ENCODE data around the gene FAM133A.

The FAM133A gene

GRCh38 chrX:93673869-93674271 is at the start of gene FAM133A:
FAM133A (plus strand) TSS chrX:93674206; CDS start chrX:93709420, 35,214 bp downstream.
- DNase-seq (ENCODE audit: low spot score): peak; percentile 60

- no peak for DNase-seq (ENCODE audit: low spot score)
Observed at GRCh38 chrX:93637591-93637990, 36.4 kb upstream of the FAM133A start.

DNA sequence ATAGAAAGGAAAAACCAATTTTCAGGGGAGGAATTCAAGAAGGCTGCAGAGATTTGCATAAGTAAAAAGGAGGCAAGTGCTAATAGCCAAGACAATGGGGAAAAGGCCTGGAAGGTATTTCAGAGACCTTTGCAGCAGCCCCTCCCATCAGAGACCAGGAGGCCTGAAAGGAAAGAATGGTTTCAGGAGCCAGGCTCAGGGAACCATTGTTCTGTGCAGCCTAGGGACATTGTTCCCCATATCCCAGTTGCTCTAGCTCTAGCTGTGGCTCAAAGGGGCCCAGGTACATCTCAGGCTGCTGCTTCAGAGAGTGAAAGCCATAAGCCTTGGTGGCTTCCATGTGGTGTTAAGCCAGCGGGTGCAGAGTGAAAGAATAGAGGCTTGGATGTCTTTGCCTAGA is 24.6 kb upstream of the FAM133A start:
- DNase-seq (ENCODE audit: low spot score): no peak

GRCh38 chrX:93660575-93660974 is 13.4 kb upstream of the FAM133A start:
- no peak for DNase-seq (ENCODE audit: low spot score)

GRCh38 chrX:93673056-93673868 is 744 bp upstream of the FAM133A start, which contains the start of gene NAP1L3:
NAP1L3 (minus strand) TSS chrX:93673578; CDS start chrX:93673304, 274 bp downstream.
- peak; percentile 87 for DNase-seq (ENCODE audit: low spot score)

DNA sequence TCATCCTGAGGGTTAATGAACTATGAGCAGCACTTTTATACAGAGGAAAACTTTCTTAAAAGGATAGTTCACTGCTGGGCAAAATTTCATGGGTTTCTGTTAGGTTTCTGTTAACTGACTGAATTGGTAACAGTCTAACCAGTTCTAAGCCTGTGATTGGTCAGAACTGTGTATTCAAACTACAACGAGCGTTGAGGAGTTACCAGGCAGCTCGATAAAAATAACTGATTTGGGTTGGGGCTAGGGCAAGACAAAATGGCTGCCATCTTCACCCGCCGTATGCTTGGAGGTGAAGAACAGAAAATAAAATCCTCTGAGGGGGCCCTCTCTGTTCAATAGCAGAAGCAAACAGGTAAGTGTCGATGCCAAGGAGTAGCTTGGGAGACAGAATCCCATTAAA is 22.0 kb downstream of the FAM133A start:
- no peak for DNase-seq (ENCODE audit: low spot score)

GRCh38 chrX:93703701-93704100 is 29.7 kb downstream of the FAM133A start:
- DNase-seq (ENCODE audit: low spot score): no peak

DNA sequence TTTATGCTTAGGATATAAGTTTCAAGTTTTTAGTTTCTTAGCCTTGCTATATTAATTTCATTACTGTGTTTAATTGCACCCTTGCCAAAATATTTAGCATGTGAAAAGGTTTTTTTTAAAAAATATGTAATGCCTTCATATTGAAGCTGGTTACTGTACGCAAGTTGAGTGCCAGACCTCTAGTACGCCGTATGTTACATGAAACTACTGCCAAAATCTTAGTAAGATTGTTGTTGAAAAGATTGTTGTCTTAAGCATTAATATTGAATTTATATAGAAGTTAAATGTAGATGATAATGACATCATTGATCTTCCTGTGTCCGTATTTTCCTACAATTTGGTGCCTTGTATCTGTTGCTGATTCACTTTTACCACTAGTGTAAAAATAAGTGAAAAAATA is 37.1 kb downstream of the FAM133A start:
- DNase-seq (ENCODE audit: low spot score): no peak

DNA sequence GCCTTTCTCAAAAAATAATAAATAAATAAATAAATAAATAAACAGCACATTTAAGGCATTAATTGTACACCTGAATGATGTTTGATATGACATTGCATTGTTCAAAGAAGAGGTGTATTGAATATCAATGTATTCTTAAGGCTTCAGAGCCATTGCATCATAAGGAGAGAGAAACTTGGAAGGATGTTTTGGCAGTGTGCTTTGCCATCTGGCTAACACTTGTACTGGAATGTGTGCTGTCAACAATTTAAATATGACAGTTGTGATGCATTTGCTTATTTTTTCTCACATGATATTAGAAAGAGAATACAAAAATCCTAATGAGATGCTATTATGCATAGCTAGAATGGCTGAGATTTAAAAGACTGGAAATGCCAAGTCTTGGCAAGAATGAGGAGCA is 67.8 kb downstream of the FAM133A start:
- no peak for DNase-seq (ENCODE audit: low spot score)

GRCh38 chrX:93760163-93760562 is 86.2 kb downstream of the FAM133A start:
- no peak for DNase-seq (ENCODE audit: low spot score)
